Epithelial cell of prostate (primary cell): ENCODE measurements around the gene ADAMTS6.
A peak's percentile ranks its signal among the peaks of the same experiment; 100 is the strongest.
"Not testable (repeated sequence)": the region's sequence is repeated elsewhere in the genome, so short reads cannot be mapped to it uniquely, and the experiment has no call there.

Experiments used
- DNase-seq: peaks from one replicate; pipeline ENCODE4 v3.0.0-alpha.2; 2011; ENCODE audit warnings: low read depth, low spot score
- H3K27ac ChIP-seq: fragments of 450-650 bp; 2 replicates; pipeline ENCODE4 v1.5.1; 2017; ENCODE audit warnings: mild to moderate bottlenecking

Gene ADAMTS6

DNA sequence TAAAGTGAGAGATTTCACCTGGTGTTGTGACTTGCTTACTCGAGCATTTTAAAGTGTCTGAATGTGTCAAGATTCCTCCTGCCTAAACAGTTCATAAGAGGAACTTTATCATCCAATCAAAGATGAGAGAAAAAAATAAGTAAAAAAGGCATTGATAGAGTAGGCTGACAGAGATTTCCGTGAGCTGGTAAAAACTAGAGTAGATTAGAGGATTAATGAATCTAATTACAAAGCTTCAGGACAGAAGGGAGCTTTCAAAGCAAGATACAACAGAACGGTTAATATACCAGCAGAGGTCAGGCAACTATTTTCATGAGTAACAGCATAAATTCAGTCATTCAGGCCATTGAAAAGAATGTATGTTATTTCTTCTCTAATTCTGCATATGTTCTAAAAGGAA, 91.5 kb downstream of the ADAMTS6 start:
- no peak overlapping the region for H3K27ac ChIP-seq
- DNase-seq = no peak

DNA sequence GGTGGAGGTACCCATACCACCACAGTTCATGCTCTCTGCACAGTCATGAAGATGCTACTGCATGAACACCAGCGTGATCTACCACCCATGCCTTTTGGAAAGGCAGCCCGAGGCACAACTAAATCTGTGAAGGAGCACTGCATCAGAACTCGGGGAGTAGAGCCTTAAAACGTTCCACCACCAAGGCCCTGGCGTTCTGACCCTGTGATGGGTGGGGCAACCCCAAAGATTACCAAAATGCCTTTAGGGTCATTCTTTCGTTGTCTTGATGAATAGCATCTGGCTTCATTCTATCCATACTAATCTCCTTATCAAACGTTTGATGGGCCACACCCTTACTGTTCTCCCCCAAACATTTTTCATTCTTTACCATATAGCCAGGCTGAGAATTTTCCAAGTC, 97.9 kb downstream of the ADAMTS6 start:
- no peak overlapping the region for H3K27ac ChIP-seq
- no peak for DNase-seq

DNA sequence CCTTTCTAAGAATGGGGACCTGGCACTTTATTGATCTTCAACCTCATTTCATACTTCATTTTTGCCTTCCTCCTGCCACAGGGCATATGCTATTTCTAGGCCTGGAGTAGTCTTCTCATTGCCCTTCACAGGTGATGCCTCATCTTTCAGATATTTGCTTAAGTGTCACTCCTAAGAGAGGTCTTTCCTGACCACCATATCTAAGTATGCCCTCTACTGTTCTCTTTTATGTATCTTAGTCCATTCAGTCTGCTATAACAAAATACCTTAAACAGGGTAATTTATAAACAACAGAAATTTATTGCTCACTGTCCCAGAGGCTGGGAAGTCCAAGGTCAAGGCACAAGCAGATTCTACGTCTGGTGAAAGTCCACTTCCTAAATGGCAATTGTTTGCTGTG, 99.1 kb downstream of the ADAMTS6 start:
- H3K27ac ChIP-seq = no peak overlapping the region
- DNase-seq = no peak

DNA sequence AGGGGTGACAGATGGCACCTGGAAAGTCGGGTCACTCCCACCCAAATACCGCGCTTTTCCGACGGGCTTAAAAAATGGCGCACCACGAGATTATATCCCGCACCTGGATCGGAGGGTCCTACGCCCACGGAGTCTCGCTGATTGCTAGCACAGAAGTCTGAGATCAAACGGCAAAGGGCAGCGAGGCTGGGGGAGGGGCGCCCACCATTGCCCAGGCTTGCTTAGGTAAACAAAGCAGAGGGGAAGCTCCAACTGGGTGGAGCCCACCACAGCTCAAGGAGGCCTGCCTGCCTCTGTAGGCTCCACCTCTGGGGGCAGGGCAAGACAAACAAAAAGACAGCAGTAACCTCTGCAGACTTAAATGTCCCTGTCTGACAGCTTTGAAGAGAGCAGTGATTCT, 111.2 kb downstream of the ADAMTS6 start:
- DNase-seq, H3K27ac ChIP-seq: not testable (repeated sequence)

DNA sequence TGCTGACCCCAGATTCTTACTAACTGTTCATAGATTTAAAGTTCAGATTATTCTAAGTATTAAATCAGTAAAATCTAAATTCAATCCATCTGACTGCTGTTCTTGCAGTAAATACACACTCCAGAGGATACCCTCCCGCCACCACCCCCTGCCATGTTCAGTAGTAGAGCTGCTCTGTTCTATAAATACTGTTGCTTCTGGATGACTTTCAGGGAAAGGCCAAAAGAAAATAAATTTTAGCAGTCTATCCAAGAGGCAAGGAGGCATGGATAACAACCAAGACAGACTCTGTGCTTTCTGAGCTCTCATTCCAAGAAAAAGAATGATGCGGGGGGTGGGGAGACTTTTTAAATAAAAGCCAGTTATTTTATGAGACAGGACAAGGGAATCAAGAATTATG, 115.1 kb downstream of the ADAMTS6 start:
- no peak for DNase-seq
- no peak overlapping the region for H3K27ac ChIP-seq

DNA sequence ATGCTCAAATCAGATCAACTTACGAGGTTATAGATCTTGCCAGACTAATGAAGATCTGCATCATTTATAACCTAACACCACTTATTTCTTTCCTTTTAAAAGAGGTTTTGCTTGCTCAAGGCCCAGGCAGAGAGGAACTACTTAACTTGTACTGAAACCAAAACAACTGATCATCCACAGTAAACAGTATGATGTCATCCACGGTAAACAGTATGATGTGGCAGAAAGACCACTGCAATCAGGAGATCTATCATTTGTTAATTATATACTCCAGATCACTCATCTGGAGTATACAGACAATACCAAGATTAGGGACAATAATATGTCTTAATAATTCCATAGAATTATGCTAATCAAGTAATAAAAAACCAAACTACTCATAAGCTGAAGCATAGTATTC, 116.8 kb downstream of the ADAMTS6 start:
- peak; percentile 10 for DNase-seq
- no peak overlapping the region for H3K27ac ChIP-seq

DNA sequence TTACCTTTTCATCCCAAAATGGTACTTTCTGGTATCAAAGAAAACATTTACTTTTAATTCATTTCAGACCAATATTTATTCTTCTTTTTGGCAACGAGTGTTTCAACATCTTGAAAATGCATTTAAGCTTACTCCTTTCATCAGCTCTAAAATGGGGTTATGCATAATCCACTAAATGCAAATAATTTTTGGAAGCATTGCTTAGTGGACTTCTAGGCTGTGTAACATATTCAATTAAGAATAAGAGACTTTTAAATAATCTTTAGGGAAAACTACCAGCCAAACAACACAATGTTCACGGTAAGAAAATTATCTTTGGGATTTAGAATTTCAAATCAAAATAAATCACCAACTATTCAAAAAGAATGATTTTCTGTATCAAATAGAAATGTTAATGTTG, 118.2 kb downstream of the ADAMTS6 start:
- no peak for DNase-seq
- no peak overlapping the region for H3K27ac ChIP-seq

DNA sequence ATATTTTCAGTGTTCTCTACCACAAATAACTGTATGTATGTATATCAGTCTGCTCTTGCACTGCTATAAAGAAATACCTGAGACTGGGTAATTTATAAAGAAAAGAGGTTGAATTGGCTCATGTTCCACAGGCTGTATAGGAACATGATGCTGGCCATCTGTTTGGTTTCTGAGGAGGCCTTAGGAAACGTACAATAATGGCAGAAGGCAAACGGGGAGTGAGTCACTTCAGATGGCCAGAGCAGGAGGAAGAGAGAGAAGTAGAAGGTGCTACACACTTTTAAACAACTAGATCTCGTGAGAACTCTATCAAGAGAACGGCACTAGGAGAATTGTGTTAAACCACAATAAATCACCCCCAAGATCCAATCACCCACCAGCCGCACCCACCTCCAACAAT, 121.7 kb downstream of the ADAMTS6 start:
- no peak for DNase-seq

DNA sequence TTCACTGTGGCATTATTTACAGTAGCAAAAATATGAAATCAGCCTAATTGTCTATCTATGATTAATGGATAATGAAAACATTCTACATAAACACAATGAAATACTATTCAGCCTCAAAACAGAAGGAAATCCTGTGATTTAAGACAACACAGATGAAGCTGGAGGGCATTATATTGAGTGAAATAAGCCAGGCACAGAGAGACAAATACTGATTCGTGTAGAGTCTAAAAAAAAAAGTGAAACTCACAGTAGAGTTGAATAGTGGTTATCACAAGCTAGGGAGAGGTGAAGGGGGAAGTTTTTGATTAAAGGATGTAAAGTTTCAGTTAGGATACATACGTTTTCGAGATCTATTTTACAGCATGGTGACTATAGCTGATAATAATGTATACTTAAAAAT, 122.2 kb downstream of the ADAMTS6 start:
- no peak for DNase-seq
- H3K27ac ChIP-seq = no peak overlapping the region

More for the DNA sequence above, 121.7 kb downstream of the ADAMTS6 start:
- H3K27ac ChIP-seq = no peak overlapping the region

DNA sequence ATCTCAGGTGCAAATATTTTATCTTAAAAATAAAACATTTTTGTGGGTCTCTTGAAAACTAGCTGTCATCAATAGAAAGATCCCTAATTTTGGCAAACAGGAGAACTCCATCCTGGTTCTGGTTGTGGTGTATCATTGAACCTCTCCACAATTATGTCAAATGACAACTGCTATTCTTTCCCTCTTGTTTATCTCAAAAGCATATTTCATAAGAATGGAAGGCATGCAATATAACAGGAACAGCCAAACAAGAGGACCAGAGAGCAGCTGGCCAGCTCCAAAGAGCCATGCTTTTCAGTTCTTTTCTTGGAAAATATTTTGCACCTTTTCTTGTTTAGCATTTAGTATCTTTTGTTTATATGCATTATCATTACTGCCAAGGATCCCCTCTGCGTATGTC, 125.4 kb downstream of the ADAMTS6 start:
- DNase-seq = no peak
- no peak overlapping the region for H3K27ac ChIP-seq

DNA sequence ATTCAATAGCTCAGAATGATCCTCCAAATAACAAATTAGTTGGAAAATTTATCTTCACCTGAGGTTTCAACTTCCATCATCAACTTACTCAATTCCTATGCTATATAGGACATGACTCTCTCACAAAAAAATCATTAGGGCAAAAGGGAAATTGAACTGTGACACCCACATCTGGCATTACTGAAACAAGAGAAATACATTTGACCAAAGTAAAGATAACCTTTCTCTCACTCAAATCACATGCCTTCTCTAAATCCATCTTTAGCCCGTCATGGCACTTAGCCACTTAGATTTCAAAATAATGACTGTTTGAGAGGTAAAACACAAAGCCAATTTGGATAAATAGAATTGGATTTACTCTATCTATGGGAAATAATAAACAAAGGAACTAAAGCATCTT, 126.4 kb downstream of the ADAMTS6 start:
- no peak for DNase-seq
- H3K27ac ChIP-seq = no peak overlapping the region

DNA sequence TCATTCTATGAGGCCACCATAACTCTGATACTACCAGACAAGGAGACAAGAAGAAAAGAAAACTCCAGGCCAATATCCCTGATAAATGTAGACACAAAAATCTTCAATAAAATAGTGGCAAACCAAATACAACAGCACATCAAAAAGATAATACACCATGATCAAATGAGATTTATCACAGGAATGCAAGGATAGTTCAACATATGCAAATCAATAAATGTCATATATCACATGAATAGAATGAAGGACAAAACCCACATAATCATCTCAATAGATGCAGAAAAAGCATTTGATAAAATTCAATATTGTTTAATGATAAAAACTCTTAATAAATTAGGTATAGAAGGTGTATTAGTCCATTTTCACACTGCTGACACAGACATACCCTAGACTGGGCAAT, 139.9 kb downstream of the ADAMTS6 start:
- H3K27ac ChIP-seq = no peak overlapping the region
- DNase-seq = no peak

DNA sequence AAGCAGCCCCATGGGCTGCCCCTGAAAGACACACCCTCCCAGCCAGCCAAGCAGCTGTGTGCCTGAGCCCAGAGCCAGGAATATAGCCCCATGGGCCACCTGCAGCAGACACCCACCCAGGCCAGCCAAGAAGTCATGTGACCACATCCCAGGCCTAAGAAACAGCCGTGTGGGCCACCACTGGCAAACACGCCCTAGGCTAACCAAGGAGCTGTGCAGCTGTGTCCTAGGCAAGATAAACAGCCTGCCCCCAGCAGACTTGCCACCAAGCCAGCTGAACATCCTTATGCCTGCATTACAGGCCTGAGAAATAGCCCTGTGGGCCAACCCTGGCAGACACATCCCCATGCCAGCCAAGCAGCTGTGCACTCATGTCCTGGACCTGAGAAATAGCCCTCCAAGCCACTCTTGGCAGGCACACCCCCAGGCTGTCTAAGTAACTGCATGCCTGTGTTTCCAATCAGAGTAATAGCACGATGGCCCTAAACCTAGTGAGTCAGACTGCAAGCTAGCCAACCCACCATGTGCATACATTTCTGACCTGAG, 143.0 kb downstream of the ADAMTS6 start:
- no peak for DNase-seq
- no peak overlapping the region for H3K27ac ChIP-seq

DNA sequence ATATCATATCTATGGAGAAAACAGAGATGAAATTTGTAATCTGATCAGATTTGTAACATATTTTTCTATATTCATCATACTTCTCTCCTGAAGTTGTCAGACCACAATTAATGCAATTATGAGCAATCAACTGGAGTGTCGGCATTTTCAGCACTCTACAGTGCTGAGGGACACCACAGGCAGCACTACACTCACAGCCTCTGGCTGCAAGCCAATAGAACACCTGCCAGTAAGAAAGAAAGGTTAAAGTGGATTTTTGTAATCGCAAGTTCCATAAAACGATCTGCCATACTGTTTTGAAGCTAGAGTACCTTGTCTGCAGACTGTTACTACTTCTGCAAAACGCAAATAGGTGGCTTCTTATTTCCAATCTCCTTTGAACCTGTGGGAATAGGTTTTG, 147.6 kb downstream of the ADAMTS6 start:
- H3K27ac ChIP-seq = no peak overlapping the region
- DNase-seq = peak; percentile 16

DNA sequence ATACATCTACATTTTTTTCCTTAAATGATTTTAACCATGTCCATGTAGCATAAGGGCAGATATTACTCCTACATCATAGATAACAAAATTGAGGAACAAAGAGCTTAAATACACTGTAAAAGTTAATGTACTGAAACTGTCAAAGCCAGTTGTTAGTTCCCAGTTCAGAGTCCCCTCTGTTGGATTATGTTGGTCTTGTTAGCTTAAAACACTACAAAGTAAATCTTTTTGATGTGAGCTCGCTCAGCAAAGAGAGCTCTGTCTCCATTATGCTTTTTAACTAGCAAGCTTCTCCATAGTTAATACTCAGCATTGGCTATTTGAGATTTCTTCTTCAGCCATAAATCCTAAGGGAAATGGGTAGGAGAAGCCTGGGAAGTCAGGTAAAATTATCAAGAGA, 149.1 kb downstream of the ADAMTS6 start:
- DNase-seq = no peak
- no peak overlapping the region for H3K27ac ChIP-seq

DNA sequence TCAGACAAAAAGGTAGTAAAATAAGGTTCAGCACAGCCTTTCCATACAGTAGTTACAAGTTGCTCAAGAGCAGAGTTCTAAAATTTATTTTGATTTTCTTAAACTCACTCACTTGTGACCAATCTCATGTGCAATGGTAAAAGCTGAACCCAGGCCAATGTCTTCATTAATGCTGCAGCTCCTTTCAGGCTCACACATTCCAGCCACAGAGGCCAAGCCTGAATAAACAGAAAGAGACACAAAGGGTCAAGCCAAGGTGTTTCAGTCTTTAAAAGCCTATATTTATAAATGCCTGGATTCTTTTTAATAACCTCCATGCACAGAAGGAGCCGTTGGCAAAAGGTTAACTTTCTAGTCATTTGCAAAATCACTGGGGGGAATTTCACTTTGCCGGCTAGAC, 152.5 kb downstream of the ADAMTS6 start:
- no peak overlapping the region for H3K27ac ChIP-seq
- DNase-seq = no peak

DNA sequence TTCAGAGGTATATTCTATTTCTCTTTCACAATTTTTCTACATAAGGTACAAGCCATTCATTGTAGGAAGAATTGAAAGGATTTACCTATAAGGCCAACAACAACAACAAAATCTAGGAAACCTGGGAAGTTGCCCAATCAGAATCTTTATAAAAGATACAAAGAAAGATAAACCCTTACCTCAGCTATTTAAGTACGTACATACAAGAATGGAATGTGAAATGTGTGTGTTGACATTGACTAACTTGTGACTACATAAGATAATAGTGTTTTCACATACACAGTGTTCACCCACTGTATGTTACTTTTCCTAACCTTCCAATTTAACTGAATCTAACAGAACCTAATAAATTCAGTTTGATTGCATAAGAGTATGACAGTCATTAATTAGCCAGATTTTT, 154.1 kb downstream of the ADAMTS6 start:
- DNase-seq = peak; percentile 31
- no peak overlapping the region for H3K27ac ChIP-seq

DNA sequence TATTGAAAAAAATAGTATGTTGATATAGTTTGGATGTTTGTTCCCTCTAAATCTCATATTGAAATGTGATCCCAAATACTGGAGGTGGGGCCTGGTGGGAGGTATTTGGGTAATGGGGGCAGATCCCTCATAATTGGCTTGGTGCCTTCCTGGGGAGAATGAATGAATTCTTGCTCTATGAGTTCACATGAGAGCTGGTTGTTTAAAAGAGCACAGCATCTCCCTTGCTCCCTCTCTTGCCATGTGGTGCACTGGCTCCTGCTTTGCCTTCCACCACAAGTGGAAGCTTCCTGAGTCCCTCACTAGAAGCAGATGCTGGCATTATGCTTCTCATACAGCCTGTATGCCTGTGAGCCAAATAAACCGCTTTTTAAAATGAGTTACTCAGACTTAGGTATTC, 154.8 kb downstream of the ADAMTS6 start:
- no peak overlapping the region for H3K27ac ChIP-seq
- no peak for DNase-seq

DNA sequence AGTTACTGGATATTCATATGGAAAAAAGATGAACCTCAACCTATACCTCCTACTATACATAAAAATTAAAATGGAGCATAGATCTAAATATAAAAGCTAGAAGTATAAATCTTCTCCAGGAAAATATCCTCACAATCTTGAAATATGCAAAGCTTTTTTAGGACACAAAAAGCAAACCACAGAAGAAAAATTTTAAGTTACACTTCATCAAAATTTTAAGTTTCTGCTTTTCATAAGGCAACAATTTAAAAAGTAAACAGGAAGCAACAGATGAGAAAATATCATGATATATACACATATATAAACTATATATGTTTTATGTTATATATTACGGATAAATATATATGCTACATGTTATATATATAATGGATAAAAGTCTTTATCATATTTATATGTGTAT, 157.5 kb downstream of the ADAMTS6 start:
- no peak for DNase-seq
- no peak overlapping the region for H3K27ac ChIP-seq

DNA sequence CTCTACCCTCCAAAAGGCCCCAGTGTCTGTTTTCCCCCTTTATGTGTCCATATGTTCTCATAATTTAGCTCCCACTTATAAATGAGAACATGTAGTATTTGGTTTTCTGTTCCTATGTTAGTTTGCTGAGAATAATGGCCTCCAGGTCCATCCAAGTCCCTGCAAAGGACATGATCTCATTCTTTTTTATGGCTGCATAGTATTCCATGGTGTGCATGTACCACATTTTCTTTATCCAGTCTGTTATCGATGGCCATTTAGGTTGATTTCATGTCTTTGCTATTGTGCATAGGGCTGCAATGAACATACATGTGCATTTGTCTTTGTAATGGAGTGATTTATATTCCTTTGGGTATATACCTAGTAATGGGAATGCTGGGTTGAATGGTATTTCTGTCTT, 161.0 kb downstream of the ADAMTS6 start:
- H3K27ac ChIP-seq, DNase-seq: not testable (repeated sequence)

DNA sequence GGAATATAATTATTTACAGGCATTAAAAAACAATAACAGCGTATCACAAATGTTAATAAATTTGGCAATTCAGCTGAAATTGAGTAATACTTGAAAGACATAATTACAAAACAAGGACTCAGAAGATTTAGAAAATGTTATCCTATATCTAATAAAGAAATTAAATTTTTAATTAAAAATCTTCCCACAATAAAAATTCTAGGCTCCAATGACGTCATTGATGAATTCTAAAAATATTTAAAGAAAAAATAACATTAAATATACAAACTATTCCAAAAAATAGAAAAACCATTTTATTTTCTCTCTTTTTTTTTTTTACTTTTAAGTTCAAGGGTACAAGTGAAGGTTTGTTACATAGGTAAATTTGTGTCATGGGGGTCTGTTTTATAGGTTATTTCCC, 161.5 kb downstream of the ADAMTS6 start:
- DNase-seq = no peak
- no peak overlapping the region for H3K27ac ChIP-seq

DNA sequence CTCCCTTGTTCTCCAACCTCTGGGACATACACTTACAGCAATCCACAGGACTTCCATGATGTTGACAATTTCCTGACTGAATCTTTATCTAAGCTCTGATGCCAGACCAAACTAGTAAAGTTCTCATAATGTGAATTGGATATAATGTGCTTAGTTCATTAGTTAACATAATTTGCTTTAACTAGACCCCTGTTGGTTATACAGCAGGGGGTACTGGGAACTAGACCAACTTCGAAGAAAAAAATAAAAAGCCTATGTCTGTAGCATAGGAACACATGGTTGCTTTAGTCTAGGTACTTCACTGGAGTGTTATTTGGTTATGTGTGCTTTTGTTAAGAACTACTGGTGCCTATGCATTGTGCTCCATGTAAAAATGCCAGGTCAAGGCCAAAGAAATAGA, 173.8 kb downstream of the ADAMTS6 start:
- H3K27ac ChIP-seq = no peak overlapping the region
- DNase-seq = no peak

DNA sequence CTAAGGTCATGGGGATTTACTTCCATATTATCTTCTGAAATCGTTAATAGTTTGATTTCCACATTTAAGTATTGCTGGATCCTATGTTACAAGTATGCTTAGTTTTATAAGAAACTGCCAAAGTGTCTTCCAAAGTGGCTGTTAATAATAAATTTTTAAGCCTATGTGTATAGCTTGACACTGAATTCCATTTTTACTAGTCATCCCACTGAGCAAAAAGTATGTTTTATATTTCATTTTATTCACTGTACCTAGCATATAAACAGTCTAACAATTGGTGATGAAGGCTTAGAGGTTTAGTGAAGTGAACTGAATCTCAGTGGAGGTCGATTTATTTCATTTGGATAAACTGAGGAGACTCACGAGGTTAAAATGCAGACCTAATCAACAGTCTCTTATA, 174.6 kb downstream of the ADAMTS6 start:
- DNase-seq = no peak
- no peak overlapping the region for H3K27ac ChIP-seq
